Panc1 (cell line): ENCODE data around the gene SLC44A1. TPM values are rescaled to one million over a fixed set of nuclear protein-coding genes. Genes with fewer than 3 reads are reported as not detected.

Experiments
- ATAC-seq: fragments of 200-7000 bp; cut with Tn5 transposase; 2 replicates; pipeline ENCODE4 v1.9.1; 2020; ENCODE audit warnings: mild to moderate bottlenecking, moderate library complexity
- BruUV-seq: library from RNA; stranded (reverse); fragments of 400-500 nt; replicated peaks from 2 replicates; lab custom pipeline; 2021; lab: Mats Ljungman, UMichigan
- CTCF ChIA-PET: fragments of 300-600 bp; sonication (Branson Sonifier 250); formaldehyde crosslinking; loops from one replicate; lab custom pipeline; 2022; ENCODE audit warnings: antibody characterized with exemption; lab: Charles Lee
- POLR2A ChIA-PET: fragments of 300-600 bp; sonication (Branson Sonifier 250); formaldehyde crosslinking; loops from one replicate; lab custom pipeline; 2022; ENCODE audit warnings: antibody characterized with exemption; lab: Charles Lee
- DNase-seq: peaks from one replicate; pipeline ENCODE4 v3.0.0-alpha.2; 2010; ENCODE audit warnings: low read depth, low spot score
- H3K27ac ChIP-seq: 2 replicates; pipeline ENCODE4 v1.5.1; 2011; ENCODE audit warnings: mild to moderate bottlenecking, low read length, inconsistent platforms
- H3K27me3 ChIP-seq: fragments of 200-500 bp; sonication (Bioruptor generic); 2 replicates; pipeline ENCODE4 v1.6.0; 2014; ENCODE audit warnings: low read length, inconsistent platforms; ENCODE audit not compliant: control insufficient read depth, insufficient read depth
- H3K36me3 ChIP-seq: fragments of 200-500 bp; sonication (Bioruptor generic); 2 replicates; pipeline ENCODE4 v1.5.1; 2014; ENCODE audit warnings: inconsistent platforms, mild to moderate bottlenecking, low read length, moderate library complexity; ENCODE audit not compliant: control insufficient read depth, insufficient read depth
- H3K4me1 ChIP-seq: 2 replicates; pipeline ENCODE4 v1.5.1; 2011; ENCODE audit warnings: inconsistent platforms, mild to moderate bottlenecking, low read length, moderate library complexity; ENCODE audit not compliant: control insufficient read depth, insufficient read depth
- H3K4me3 ChIP-seq, 2 experiments: 2 replicates each; pipeline ENCODE4 v1.5.1; 2011 to 2012; ENCODE audit warnings: low read depth in 2 of 2, low read length in 2 of 2, mild to moderate bottlenecking in 2 of 2, inconsistent platforms in 1 of 2, moderate library complexity in 1 of 2
- H3K9me3 ChIP-seq: fragments of 200-500 bp; sonication (Bioruptor generic); 2 replicates; pipeline ENCODE4 v1.5.1; 2014; ENCODE audit warnings: low read depth, mild to moderate bottlenecking, inconsistent platforms, low read length, moderate library complexity; ENCODE audit not compliant: control insufficient read depth, insufficient read depth
- POLR2AphosphoS5 ChIP-seq: IDR thresholded peaks from 2 replicates; pipeline ENCODE4 v1.6.1; 2012; ENCODE audit warnings: mild to moderate bottlenecking, low read depth, low read length, moderate library complexity
- SIN3A ChIP-seq: IDR thresholded peaks from 2 replicates; pipeline ENCODE4 v1.6.1; 2012; ENCODE audit warnings: low read depth, mild to moderate bottlenecking, low read length, moderate library complexity, borderline replicate concordance; ENCODE audit not compliant: insufficient read depth
- TCF7L2 ChIP-seq: IDR thresholded peaks from 2 replicates; pipeline ENCODE4 v1.6.1; 2011; ENCODE audit warnings: mild to moderate bottlenecking, low read depth, low read length, inconsistent platforms
- in situ Hi-C: cut with HindIII; loops from 2 replicates; pipeline ENCODE4 v1.10.0; 2016; ENCODE audit warnings: low sequenced_read_pairs, low pct_unique_long_range_greater_than_20kb
- intact Hi-C: fragments of 100-400 bp; cut with micrococcal nuclease; formaldehyde crosslinking; loops from one replicate; pipeline ENCODE4 v1.10.0; 2022; ENCODE audit not compliant: unreplicated experiment
- total RNA-seq: library from RNA; stranded (reverse); gene quantifications from one replicate; pipeline ENCODE4 v1.2.1, GENCODE V29; 2021; ENCODE audit not compliant: unreplicated experiment
- TF ChIP-seq, protein P1 (sequence below): fragments of 450-650 bp; IDR thresholded peaks from 2 replicates; pipeline ENCODE4 v1.5.1; 2017; ENCODE audit warnings: mild to moderate bottlenecking
- TF ChIP-seq, protein P2 (sequence below), 2 experiments: IDR thresholded peaks; 2 replicates each; pipeline ENCODE4 v1.6.1; 2011 to 2012; ENCODE audit warnings: low read depth in 2 of 2, control low read depth in 1 of 2, low read length in 1 of 2, mild to moderate bottlenecking in 1 of 2, moderate library complexity in 1 of 2; ENCODE audit not compliant: insufficient read depth in 1 of 2

Gene SLC44A1
- total RNA-seq, 1 experiment from 2014 or later: 8.7 TPM

DNA sequence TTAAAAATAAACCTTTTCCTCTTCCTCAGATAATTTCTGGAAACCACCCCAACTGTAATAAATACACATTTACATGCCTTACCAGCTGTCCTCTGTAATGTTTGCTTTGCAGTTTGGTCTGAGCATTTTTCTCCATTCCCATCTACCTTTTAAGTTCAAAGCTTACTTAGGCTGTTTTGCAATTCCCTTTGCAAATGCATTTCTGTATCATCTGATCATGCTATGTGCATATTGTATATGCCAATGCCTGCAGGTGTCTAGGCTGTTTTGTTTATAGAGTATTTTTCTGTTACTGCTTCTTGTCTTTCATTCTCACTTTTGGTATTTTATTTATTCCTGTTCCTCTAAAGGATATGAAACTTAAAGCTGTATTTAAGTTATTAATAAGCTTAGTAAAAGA lies 86.3 kb downstream of the SLC44A1 start:
- Histone ChIP-seq H3K4me1 (no peaks in the 10 kb centered on the region), H3K27me3 (no peaks in the 10 kb centered on the region), H3K36me3 (no peaks in the 10 kb centered on the region), H3K4me3 (no peak overlapping the region), H3K9me3 (no peaks in the 10 kb centered on the region), H3K27ac (no peak overlapping the region)
- no peak for DNase-seq
- ATAC-seq: no peak
- intact Hi-C loops (no loop called here), in situ Hi-C loops (no loop called here)
- CTCF ChIA-PET: interaction anchor here (0.5 kb wide), 1 partner anchor 85 kb away, joined by 3 read pairs; no protein-coding TSS in a partner anchor
- no TSS peak for BruUV-seq
- POLR2A ChIA-PET: no interaction called here
- TF ChIP-seq, protein P1, sequence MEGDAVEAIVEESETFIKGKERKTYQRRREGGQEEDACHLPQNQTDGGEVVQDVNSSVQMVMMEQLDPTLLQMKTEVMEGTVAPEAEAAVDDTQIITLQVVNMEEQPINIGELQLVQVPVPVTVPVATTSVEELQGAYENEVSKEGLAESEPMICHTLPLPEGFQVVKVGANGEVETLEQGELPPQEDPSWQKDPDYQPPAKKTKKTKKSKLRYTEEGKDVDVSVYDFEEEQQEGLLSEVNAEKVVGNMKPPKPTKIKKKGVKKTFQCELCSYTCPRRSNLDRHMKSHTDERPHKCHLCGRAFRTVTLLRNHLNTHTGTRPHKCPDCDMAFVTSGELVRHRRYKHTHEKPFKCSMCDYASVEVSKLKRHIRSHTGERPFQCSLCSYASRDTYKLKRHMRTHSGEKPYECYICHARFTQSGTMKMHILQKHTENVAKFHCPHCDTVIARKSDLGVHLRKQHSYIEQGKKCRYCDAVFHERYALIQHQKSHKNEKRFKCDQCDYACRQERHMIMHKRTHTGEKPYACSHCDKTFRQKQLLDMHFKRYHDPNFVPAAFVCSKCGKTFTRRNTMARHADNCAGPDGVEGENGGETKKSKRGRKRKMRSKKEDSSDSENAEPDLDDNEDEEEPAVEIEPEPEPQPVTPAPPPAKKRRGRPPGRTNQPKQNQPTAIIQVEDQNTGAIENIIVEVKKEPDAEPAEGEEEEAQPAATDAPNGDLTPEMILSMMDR: no peak
- no peak for TF ChIP-seq POLR2AphosphoS5
- TF ChIP-seq SIN3A: no peak
- TF ChIP-seq, protein P2, sequence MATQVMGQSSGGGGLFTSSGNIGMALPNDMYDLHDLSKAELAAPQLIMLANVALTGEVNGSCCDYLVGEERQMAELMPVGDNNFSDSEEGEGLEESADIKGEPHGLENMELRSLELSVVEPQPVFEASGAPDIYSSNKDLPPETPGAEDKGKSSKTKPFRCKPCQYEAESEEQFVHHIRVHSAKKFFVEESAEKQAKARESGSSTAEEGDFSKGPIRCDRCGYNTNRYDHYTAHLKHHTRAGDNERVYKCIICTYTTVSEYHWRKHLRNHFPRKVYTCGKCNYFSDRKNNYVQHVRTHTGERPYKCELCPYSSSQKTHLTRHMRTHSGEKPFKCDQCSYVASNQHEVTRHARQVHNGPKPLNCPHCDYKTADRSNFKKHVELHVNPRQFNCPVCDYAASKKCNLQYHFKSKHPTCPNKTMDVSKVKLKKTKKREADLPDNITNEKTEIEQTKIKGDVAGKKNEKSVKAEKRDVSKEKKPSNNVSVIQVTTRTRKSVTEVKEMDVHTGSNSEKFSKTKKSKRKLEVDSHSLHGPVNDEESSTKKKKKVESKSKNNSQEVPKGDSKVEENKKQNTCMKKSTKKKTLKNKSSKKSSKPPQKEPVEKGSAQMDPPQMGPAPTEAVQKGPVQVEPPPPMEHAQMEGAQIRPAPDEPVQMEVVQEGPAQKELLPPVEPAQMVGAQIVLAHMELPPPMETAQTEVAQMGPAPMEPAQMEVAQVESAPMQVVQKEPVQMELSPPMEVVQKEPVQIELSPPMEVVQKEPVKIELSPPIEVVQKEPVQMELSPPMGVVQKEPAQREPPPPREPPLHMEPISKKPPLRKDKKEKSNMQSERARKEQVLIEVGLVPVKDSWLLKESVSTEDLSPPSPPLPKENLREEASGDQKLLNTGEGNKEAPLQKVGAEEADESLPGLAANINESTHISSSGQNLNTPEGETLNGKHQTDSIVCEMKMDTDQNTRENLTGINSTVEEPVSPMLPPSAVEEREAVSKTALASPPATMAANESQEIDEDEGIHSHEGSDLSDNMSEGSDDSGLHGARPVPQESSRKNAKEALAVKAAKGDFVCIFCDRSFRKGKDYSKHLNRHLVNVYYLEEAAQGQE (IDR thresholded peaks at IDR 0.05; ENCODE audit: insufficient read depth in 1 of 2, low read depth in 2 of 2, low read length in 1 of 2): no peak
- no peak for TF ChIP-seq TCF7L2

DNA sequence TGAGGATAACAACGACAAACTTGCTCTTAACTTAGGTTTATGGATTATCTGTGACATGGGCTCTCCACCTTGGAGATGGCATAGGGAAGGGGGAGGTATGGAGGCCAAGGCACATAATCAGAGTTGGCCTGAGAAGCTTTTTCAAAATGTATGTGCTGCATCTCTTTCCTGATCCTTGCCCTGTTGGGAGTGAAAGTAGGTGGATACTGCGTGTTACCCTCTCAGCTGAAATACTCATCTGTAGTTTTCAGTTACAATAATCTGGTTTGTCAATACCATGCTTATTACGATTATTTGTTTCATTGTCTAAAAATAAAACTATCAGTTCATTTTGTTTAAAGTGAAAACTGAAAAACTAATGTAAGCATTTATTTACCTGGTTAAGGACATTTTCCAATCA lies 86.7 kb downstream of the SLC44A1 start:
- CTCF ChIA-PET: interaction anchor here (0.5 kb wide), 1 partner anchor 86 kb away, joined by 3 read pairs; no protein-coding TSS in a partner anchor
- no peak for DNase-seq
- Histone ChIP-seq H3K4me1 (no peaks in the 10 kb centered on the region), H3K36me3 (no peaks in the 10 kb centered on the region), H3K4me3 (no peak overlapping the region), H3K27ac (no peak overlapping the region), H3K27me3 (no peaks in the 10 kb centered on the region), H3K9me3 (no peaks in the 10 kb centered on the region)
- TF ChIP-seq, protein P2 (IDR thresholded peaks at IDR 0.05; ENCODE audit: insufficient read depth in 1 of 2, low read depth in 2 of 2, low read length in 1 of 2): no peak
- TF ChIP-seq TCF7L2 (no peak), POLR2AphosphoS5 (no peak), SIN3A (no peak)
- intact Hi-C loops (no loop called here), in situ Hi-C loops (no loop called here)
- POLR2A ChIA-PET: no interaction called here
- no peak for ATAC-seq
- BruUV-seq: no TSS peak
